ENCODE measurements around the gene DLG2.

DNA sequence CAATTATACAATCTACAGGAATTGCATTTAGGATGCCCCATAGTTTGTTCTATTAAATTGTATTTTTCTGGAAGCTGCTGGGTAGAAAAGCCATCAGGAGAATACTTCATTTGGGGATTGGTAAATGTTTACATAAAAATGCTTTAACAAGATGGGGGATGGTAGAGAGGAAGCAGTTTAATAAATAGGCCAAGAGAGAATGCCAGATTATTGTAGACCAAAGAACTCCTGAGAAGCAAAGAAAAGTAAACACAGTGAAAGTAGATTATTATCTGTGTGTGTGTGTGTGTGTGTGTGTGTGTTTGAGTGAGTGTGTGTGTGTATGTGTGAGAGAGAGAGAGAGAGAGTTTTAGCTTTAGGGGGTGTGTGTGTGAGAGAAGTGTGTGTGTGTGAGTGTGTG lies 1520.6 kb downstream of the DLG2 start:
- TF ChIP-seq, protein P1, sequence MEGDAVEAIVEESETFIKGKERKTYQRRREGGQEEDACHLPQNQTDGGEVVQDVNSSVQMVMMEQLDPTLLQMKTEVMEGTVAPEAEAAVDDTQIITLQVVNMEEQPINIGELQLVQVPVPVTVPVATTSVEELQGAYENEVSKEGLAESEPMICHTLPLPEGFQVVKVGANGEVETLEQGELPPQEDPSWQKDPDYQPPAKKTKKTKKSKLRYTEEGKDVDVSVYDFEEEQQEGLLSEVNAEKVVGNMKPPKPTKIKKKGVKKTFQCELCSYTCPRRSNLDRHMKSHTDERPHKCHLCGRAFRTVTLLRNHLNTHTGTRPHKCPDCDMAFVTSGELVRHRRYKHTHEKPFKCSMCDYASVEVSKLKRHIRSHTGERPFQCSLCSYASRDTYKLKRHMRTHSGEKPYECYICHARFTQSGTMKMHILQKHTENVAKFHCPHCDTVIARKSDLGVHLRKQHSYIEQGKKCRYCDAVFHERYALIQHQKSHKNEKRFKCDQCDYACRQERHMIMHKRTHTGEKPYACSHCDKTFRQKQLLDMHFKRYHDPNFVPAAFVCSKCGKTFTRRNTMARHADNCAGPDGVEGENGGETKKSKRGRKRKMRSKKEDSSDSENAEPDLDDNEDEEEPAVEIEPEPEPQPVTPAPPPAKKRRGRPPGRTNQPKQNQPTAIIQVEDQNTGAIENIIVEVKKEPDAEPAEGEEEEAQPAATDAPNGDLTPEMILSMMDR (IDR thresholded peaks at IDR 0.05; ENCODE audit: low read depth, low read length): no peak
- no peak for TF ChIP-seq EZH2phosphoT487 (IDR thresholded peaks at IDR 0.05; ENCODE audit: low read depth)
